Endodermal cell (in vitro differentiated cells): Measurements from ENCODE around the gene CMTM6. TPM values are rescaled to one million over a fixed set of nuclear protein-coding genes. Genes with fewer than 3 reads are reported as not detected.

Experiments used
- DNase-seq: peaks from one replicate; pipeline ENCODE4 v3.0.0-alpha.2; 2017
- H3K27ac ChIP-seq: 2 replicates; pipeline ENCODE4 v1.5.1; 2013; ENCODE audit warnings: mild to moderate bottlenecking, low read depth, low read length, moderate library complexity
- H3K27me3 ChIP-seq: 2 replicates; pipeline ENCODE4 v1.6.1; 2013; ENCODE audit warnings: mild to moderate bottlenecking, low read length, moderate library complexity; ENCODE audit not compliant: insufficient read depth, control insufficient read depth, poor library complexity, severe bottlenecking
- H3K36me3 ChIP-seq: 2 replicates; pipeline ENCODE4 v1.7.0; 2013; ENCODE audit warnings: mild to moderate bottlenecking, low read length, moderate library complexity; ENCODE audit not compliant: control insufficient read depth, insufficient read depth
- H3K4me1 ChIP-seq: one replicate; pipeline ENCODE4 v1.7.0; 2013; ENCODE audit warnings: low read length; ENCODE audit not compliant: control insufficient read depth, insufficient read depth
- H3K4me3 ChIP-seq: 2 replicates; pipeline ENCODE4 v1.5.1; 2013; ENCODE audit warnings: mild to moderate bottlenecking, low read length, moderate library complexity
- H3K9ac ChIP-seq: 2 replicates; pipeline ENCODE4 v1.6.1; 2013; ENCODE audit warnings: mild to moderate bottlenecking, low read length, moderate library complexity; ENCODE audit not compliant: poor library complexity, severe bottlenecking; ENCODE audit errors: extremely low read depth
- H3K9me3 ChIP-seq: 2 replicates; pipeline ENCODE4 v1.6.1; 2013; ENCODE audit warnings: mild to moderate bottlenecking, low read length, moderate library complexity; ENCODE audit not compliant: control insufficient read depth
- H3K27ac Mint-ChIP-seq: 2 replicates; pipeline ENCODE4 v1.8.0; 2020; ENCODE audit warnings: mixed read lengths
- H3K27me3 Mint-ChIP-seq: 2 replicates; pipeline ENCODE4 v1.8.0; 2021; ENCODE audit warnings: mild to moderate bottlenecking, mixed read lengths; ENCODE audit not compliant: insufficient read depth
- H3K36me3 Mint-ChIP-seq: 2 replicates; pipeline ENCODE4 v1.8.0; 2020; ENCODE audit warnings: low read depth, mixed read lengths
- H3K4me1 Mint-ChIP-seq: 2 replicates; pipeline ENCODE4 v1.8.0; 2020; ENCODE audit warnings: mixed read lengths
- H3K4me3 Mint-ChIP-seq: 2 replicates; pipeline ENCODE4 v1.8.0; 2020; ENCODE audit warnings: mild to moderate bottlenecking, moderate library complexity, mixed read lengths
- H3K9me3 Mint-ChIP-seq: 2 replicates; pipeline ENCODE4 v1.8.0; 2020; ENCODE audit warnings: mild to moderate bottlenecking, mixed read lengths
- CTCF ChIP-seq: fragments of 200-600 bp; sonication (generic); conservative IDR thresholded peaks from 2 replicates; pipeline ENCODE4 v1.5.0; 2021; ENCODE audit warnings: antibody characterized with exemption, mild to moderate bottlenecking
- WGBS, 2 experiments: methylation state at CpG; one replicate each; pipeline versions ENCODE4 v1.1.5 to v1.1.7; 2013; ENCODE audit warnings: missing lambda C conversion rate in 2 of 2, mixed read lengths in 1 of 2; ENCODE audit not compliant: insufficient coverage in 1 of 2, insufficient read length in 1 of 2; 5-methylcytosine and 5-hydroxymethylcytosine counted together
- microRNA-seq: library from miRNA; unstranded; fragments of <30 nt; microRNA quantifications from one replicate; pipeline ENCODE4 v1.2.0, GENCODE V29; 2020; ENCODE audit warnings: borderline microRNAs expressed
- total RNA-seq, 2 donors: library from RNA; stranded (reverse); fragmentation: NEBNext Ultra II Directional in 1 of 2; extraction: Animal tissue kit (Norgen Biotek cat#: 25700) in 1 of 2; gene quantifications; 2 replicates in 1 of 2; 3 replicates in 1 of 2; pipeline ENCODE4 v1.2.1, GENCODE V29; 2021

The CMTM6 gene
- total RNA-seq, 2 donors from 2014 or later: 58.3 to 62.4 TPM

- no peak for TF ChIP-seq CTCF
- H3K27ac ChIP-seq: no peak overlapping the region
- H3K27me3 ChIP-seq: no peaks in the 10 kb centered on the region
- DNase-seq: no peak
- Mint-ChIP-seq H3K36me3 (no peaks in the 10 kb centered on the region), H3K27ac (no peak overlapping the region), H3K4me3 (no peak overlapping the region), H3K27me3 (no peaks in the 10 kb centered on the region), H3K9me3 (no peaks in the 10 kb centered on the region), H3K4me1 (peaks cover 6% of the 10 kb centered on the region)
- no peaks in the 10 kb centered on the region for H3K4me1 ChIP-seq
- no peaks in the 10 kb centered on the region for H3K9me3 ChIP-seq
- no peak overlapping the region for H3K4me3 ChIP-seq
- WGBS, 2 experiments: 87 to 92% methylated on average over 3 of the region's 3 CpGs
- H3K9ac ChIP-seq: no peak overlapping the region
- H3K36me3 ChIP-seq: no peaks in the 10 kb centered on the region
Measured at GRCh38 chr3:32431481-32431880, 71.2 kb downstream of the CMTM6 start.

Small RNA genes lying within 50 kb of the gene (microRNA-seq; reads per million reads assigned to microRNA genes)
- not detected for gene MIR548AY

Other genes starting within 250 kb of the CMTM6 start
- gene CMTM7, start 111.0 kb downstream of the CMTM6 start, total RNA-seq: 10 to 100 TPM; 11.1 TPM
- 10 to 100 TPM; 41.6 to 42.5 TPM for gene DYNC1LI1, start 68.0 kb upstream of the CMTM6 start, total RNA-seq
- 10 to 100 TPM; 53.6 to 54.1 TPM for gene CNOT10, start 182.3 kb upstream of the CMTM6 start, total RNA-seq